Stomach (tissue), 4 donors: ENCODE results near the gene BICDL1.

Experiments
- CTCF ChIP-seq, 7 experiments: fragments of 450-650 bp in 4 of 7; fragments of 200-600 bp in 3 of 7; sonication (generic) in 3 of 7; IDR thresholded peaks; one replicate each; pipeline ENCODE4 v1.5.1; 2016 to 2019; ENCODE audit warnings: antibody characterized with exemption in 7 of 7, control low read depth in 2 of 7, mild to moderate bottlenecking in 1 of 7
- POLR2A ChIP-seq, 4 donors: fragments of 450-650 bp; IDR thresholded peaks; one replicate each; pipeline ENCODE4 v1.6.1; 2016; ENCODE audit warnings: antibody characterized with exemption in 4 of 4, control low read depth in 2 of 4, mild to moderate bottlenecking in 1 of 4, moderate library complexity in 1 of 4

- TF ChIP-seq POLR2A (IDR thresholded peaks at IDR 0.05) (no peak), CTCF (IDR thresholded peaks at IDR 0.05) (no peak)
Measured at GRCh38 chr12:120109570-120110267, 120.7 kb downstream of the BICDL1 start.
